NCI-H524 treated with DMSO at 0.1 percent for 48 hours (cell line): ENCODE data around the gene TIMP3.
"Not testable (repeated sequence)": the region's sequence is repeated elsewhere in the genome, so short reads cannot be mapped to it uniquely, and the experiment has no call there.

Source experiments
- DNase-seq: peaks from one replicate; lab custom pipeline; 2025; lab: John Stamatoyannopoulos, UW

Gene TIMP3

GRCh38 chr22:32801537-32802236, at the start of gene TIMP3:
Gene TIMP3, plus strand, starts transcription at chr22:32801705. Its CDS starts 297 bp downstream, at chr22:32802002.
- peak; percentile 14 for DNase-seq

GRCh38 chr22:32752326-32752725, 49.2 kb upstream of the TIMP3 start:
- no peak for DNase-seq

GRCh38 chr22:32752816-32753520, 48.5 kb upstream of the TIMP3 start:
- DNase-seq, result no peak

- no peak for DNase-seq
Observed at GRCh38 chr22:32753591-32753990, 47.9 kb upstream of the TIMP3 start.

GRCh38 chr22:32754413-32755041, 47.0 kb upstream of the TIMP3 start:
- no peak for DNase-seq

GRCh38 chr22:32757086-32757762, 44.3 kb upstream of the TIMP3 start:
- DNase-seq, result not testable (repeated sequence)

GRCh38 chr22:32758866-32759385, 42.6 kb upstream of the TIMP3 start:
- no peak for DNase-seq

GRCh38 chr22:32760396-32760795, 41.1 kb upstream of the TIMP3 start:
- no peak for DNase-seq

- DNase-seq, result no peak
Observed at GRCh38 chr22:32760815-32761214, 40.7 kb upstream of the TIMP3 start.

- DNase-seq, result no peak
Observed at GRCh38 chr22:32761251-32761903, 40.1 kb upstream of the TIMP3 start.

- DNase-seq, result no peak
Observed at GRCh38 chr22:32764330-32765131, 37.0 kb upstream of the TIMP3 start.

- DNase-seq, result no peak
Observed at GRCh38 chr22:32765132-32765618, 36.3 kb upstream of the TIMP3 start.

- DNase-seq, result no peak
Observed at GRCh38 chr22:32771756-32772155, 29.7 kb upstream of the TIMP3 start.

GRCh38 chr22:32775957-32776356, 25.5 kb upstream of the TIMP3 start:
- DNase-seq, result no peak

- no peak for DNase-seq
Observed at GRCh38 chr22:32776397-32776796, 25.1 kb upstream of the TIMP3 start.

GRCh38 chr22:32776802-32777201, 24.7 kb upstream of the TIMP3 start:
- no peak for DNase-seq

GRCh38 chr22:32777987-32778386, 23.5 kb upstream of the TIMP3 start:
- peak; percentile 72 for DNase-seq

- DNase-seq, result no peak
Observed at GRCh38 chr22:32780726-32781310, 20.7 kb upstream of the TIMP3 start.

- no peak for DNase-seq
Observed at GRCh38 chr22:32781695-32782094, 19.8 kb upstream of the TIMP3 start.

GRCh38 chr22:32785321-32786026, 16.0 kb upstream of the TIMP3 start:
- DNase-seq, result no peak
